ENCODE results near the gene SEMA3G.

DNA sequence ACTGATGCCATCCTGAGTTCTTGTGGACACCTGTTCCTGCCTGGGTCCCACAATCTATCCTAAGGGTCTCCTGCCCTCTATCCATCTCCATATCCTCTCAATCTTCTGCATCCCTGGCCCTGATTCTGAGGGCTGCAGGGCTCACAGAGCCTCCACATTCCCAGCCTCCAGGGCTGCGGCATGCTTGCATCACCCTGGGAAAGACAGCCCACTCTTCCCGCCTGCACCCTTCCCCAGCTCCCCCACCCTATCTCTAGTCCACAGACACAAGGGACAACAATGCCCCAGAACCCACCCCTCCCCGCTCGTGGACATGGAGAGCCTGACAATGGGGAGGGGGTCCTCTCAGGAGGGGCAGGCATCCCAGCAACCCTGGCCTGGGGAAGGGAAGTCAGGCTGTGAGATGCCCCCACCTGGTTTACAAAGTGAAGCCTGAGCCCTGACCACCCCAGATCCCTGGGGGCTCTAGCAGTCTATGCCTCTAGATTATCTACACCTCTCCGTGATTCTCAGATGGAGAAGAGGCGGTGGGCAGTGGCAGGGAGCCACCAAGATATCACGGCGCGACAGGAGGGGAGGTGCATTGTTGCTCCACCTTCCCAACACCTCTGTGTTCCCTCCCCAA lies 10.3 kb downstream of the SEMA3G start:
- TF ChIP-seq CTCF (conservative IDR thresholded peaks at IDR 0.05) (no peak), ZFX (IDR thresholded peaks at IDR 0.05) (no peak)

Data from C4-2B (cell line).